Activated T-helper 9 cell treated with anti-CD3 and anti-CD28 coated beads, Interleukin-2, amount 50 U/mL, for 16 hours (primary cell): ENCODE measurements around the gene UBL4A.

Source experiments
- DNase-seq: peaks from one replicate; pipeline ENCODE4 v3.0.0-alpha.2; 2020; ENCODE audit warnings: low read depth

Gene UBL4A

DNA sequence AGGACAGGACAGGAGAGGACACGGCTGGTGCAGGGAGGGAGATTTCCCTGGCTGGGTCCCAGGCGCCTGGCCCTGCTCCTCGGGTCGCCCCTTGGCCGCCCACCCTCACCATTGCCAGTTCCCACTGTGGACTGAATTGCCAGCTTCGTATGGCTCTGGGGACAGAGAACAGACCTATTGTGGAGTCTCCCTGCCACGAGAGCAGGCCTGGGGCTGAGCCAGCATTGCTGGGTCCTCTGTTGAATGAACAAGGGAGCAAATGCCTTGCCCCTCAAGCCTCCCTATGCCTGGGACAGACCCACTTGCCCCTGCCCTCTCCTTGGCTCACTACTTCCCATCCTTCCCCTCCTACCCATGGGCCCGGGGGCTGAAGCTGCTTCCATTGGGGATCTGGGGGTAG, 24.0 kb downstream of the UBL4A start:
- no peak for DNase-seq

DNA sequence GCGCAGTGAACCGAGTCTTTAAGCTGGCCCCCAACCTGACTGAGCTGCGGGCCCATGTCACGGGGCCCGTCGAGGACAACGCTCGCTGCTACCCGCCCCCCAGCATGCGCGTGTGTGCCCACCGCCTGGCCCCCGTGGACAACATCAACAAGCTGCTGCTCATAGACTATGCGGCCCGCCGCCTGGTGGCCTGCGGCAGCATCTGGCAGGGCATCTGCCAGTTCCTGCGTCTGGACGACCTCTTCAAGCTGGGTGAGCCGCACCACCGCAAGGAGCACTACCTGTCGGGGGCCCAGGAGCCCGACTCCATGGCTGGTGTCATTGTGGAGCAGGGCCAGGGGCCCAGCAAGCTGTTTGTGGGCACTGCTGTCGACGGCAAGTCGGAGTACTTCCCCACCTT, 26.1 kb downstream of the UBL4A start:
- DNase-seq = no peak

DNA sequence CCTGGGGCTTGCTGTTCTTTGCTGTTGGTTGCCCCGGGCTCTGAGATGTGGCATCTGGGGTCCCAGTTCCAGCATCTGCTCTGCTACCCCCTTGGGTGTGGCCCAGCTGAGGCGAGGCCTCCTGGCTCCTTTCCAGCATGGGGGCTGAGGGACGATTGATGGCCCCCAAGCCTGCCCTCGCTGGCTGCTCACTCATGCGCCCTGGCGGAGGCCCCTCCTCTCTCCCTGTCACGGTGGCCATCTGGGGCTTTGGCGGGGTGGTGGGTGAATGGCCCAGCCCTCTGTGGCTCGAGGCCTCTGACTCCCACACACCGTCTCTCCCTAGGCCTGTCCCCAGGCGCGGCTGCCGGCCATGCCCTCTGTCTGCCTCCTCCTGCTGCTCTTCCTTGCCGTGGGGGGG, 26.6 kb downstream of the UBL4A start:
- no peak for DNase-seq

DNA sequence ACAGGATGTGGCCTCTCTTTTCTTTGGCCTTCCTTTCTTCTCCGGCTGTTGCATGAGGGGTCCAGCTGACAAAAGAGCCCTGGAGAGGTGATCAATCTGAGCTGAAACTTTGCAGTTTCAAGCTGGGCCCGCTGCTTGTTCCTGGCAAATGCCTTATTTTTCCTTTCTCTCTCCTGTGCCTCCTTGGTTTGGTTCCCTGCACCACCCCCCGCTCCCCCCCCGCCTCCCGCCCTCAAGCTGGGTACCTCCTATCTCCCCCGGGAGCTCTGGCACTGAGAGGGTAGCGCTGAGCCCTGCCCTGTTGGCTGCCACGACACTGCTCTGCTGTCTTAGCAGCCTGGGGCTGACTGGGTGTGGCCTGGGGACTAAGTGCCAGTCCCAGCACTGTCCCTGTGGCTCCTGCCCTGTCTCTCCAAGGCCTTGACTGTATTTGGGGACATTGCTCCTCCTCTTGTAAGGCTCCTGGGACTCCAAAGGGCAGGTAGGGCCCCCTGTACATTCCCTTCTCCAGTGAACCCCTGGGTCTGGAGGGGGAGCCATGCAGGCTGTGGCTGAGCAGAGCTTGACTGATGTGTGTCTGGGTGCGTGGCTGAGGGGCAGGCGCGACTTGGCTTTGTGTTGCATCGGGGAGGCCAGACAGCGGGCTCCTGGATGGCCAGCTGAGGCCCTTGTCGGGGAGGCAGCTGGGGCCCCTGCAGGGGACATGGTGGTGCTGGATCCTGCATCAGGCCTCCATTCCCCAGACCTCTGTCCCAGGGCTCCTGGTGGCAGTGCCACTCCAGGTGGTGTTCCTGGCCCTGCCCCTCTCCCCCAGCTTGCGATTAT, 27.2 kb downstream of the UBL4A start:
- DNase-seq = no peak

DNA sequence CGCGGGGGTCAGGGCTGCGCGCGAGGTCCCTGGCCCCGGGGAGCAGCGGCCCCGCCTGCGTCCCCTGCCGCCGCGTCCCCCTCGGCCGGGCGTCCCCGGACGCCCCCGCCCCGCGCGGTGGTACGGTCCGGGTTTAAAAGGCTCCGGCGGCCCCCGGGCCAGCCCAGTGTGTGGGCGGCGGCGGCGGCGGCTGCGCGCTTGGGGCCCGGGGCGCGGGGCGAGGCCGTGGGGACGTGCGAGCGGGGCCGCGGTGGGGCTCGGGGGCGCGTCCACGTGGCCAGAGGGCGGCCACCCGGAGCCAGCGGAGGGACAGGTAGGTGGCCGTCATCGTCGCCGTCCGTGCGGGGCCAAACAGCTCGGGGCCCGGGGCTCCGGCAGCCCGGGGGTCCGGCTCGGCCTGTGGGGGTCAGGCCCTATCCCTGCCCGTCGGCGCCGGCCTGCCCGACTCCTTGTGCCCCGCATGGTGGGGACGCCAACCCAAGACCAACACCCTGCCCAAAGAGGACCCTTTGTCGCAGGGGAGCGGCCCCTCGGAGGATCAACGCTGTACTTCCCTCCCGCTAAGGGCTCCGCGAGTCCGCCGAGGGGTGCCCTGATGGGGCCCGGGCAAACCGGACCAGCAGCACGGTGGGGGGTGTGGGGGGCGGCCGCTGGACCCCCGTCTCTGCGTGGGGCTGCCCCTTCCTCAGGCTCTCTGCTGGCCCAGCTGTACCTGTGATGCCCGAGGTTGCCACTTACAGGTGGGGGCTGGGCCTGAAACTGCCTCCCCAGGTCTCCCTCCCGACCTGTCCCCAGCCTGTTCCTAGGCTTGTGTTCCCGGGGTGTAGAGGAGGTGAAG, 28.1 kb downstream of the UBL4A start, which contains the start of gene PLXNA3:
Gene PLXNA3, plus strand, starts transcription at position 166 of the 838 bp plus-strand sequence. CDS start 1,903 bp downstream, outside the sequence.
- peak; percentile 49 for DNase-seq

DNA sequence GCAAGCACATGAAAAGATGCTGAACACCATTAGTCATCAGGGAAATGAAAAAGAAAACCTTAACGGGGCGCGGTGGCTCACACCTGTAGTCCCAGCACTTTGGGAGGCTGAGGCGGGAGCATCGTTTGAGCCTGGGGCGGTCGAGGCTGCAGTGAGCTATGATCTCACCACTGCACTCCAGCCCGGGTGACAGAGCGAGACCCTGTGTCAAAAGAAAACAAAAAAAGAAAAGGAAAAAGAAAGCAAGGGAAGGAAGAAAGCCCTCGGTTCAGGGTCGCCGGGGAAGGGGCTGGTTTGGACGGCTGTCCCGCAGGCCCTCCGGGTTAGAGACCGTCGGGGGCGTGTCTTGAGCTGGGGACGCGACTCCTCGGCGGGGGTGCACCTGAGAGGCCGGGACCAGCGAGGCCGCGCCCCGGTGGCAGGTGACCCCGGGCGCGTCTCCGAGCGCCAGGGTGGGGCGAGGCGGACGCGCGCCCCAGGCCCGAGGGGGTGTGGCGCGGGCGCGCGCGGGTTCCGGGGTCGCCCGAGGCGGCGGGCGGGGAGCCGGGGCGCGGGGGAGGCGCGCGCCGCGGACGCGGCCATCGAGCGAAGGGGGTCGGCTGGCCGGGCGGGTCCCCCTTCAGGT, 28.8 kb downstream of the UBL4A start:
- DNase-seq = peak; percentile 42

DNA sequence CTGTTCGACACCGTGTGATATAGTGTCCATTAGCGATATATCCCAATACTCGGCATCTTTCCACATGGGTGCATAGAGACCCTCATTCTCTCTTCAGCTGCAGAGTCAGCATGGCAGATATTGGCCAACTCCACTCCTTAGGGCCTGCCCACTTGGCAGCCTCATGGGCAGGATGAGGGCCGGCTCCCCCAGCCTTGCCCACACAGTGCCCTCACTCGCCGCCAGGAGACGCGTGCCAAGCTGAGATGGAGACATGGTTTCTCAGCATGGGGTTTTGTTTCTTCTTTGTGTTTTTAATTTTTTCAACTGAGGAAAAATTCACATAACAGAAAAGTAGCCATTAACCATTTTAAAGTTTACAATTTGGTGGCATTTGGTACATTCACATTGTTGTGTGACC, 33.6 kb downstream of the UBL4A start:
- no peak for DNase-seq

DNA sequence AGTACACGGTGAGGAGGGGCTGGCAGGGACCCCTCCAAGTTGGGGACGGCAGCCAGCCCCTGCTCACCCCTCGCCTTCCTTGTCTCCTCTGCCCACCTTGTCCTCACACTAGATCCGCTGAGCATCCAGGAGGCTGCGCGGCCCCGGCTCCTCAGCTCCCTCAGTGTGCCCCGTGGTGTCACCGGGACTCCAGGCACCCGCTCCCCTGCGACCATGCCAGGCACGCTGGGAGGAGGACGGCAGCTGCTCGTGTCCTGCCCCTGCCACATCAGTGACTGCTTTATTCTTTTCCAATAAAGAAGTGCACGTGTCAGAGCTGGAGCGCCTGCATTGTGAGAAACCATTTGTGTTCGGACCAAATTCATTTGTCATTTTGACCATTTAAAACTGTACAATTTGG, 36.1 kb downstream of the UBL4A start:
- no peak for DNase-seq

DNA sequence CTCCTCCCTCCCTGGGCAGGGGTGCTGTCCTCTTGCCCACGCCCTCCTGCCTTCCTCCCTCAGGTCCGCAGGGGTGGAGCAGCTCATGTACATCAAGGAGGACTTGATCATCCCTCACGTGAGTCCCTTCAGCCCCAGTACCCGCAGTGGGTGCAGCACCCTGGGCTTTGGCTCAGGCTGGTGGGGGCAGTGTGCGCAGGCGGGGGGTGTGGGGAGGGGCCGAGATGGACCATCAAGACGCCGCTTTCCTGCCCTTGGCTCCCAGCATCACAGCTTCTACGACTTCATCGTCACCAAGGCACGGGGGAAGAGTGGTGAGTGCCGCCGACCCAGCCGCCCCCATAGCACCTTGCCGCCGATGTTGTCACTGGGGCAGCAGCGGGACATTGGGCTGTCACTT, 36.8 kb downstream of the UBL4A start:
- no peak for DNase-seq

DNA sequence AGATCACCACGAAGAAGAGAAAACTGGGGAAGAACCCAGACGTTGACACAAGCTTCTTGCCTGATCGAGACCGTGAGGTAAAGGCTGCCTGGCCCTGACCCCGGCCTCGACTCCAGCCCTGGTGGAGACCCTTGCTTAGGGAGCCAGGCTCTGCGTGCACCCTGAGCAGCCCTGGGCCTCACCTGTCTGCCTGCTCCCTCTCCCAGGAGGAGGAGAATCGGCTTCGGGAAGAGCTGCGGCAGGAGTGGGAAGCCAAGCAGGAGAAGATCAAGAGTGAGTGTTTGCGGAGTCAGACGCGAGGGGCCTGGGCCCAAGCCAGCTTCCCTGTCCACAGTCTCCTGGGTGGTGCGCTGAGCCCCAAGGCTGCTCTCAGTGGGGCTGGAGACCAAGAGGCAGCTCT, 37.9 kb downstream of the UBL4A start:
- no peak for DNase-seq

DNA sequence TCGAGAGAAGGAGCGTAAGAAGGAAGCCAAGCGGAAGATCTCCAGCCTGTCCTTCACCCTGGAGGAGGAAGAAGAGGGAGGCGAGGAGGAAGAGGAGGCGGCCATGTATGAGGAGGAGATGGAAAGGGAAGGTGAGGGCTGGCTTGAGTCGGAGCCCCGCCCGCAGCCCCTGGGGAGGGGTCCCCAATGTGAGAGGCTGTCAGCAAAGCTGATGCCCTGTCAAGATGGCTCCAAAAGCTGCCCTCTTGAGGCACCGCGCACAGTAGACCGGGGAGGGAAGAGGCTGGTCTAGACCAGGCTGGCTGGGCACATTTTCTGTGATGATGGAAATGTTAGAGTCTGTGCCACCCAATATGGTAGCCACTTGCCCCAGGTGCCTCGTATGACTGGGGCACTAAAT, 40.0 kb downstream of the UBL4A start:
- DNase-seq = no peak

DNA sequence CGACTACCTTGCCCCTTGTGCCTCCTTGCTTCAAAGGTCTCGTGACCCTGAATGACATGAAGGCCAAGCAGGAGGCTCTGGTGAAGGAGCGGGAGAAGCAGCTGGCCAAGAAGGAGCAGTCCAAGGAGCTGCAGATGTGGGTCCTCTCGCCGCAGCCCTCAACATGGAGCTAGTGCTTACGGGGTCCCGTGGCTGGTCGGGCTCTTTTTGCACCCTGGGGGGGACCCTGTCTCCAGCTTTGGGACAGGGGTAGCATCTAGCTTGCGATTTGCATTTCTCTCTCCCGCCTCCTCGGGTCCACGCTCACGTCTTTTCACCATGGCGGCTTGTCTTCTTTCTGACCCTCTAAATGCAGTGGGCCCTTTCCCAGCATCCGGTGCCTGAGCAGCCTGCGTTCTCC, 40.6 kb downstream of the UBL4A start:
- no peak for DNase-seq

DNA sequence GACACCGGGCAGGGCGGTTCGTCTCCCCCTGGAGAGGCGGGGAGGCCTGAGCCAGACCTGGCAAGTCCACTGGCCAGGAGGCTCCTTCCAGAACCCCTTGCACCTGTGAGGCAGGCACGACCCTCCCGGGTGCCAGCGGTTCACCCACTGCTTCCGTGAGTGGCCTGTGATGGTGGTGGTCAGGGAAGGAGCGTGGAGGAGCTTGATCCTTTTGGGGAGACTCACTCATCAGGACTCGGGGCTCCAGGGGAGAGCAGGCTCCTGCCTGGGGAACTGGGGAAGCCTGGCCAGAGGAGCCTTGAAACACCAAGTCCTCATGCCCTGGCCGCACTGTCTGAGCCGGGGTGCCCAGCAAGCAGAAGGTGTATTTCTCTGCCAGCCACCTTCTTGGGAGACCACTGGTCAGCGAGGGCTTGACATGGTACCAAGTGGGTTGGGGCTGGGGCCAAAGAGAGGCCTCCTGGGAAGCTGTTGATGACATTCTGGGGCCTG, 41.6 kb downstream of the UBL4A start:
- no peak for DNase-seq

DNA sequence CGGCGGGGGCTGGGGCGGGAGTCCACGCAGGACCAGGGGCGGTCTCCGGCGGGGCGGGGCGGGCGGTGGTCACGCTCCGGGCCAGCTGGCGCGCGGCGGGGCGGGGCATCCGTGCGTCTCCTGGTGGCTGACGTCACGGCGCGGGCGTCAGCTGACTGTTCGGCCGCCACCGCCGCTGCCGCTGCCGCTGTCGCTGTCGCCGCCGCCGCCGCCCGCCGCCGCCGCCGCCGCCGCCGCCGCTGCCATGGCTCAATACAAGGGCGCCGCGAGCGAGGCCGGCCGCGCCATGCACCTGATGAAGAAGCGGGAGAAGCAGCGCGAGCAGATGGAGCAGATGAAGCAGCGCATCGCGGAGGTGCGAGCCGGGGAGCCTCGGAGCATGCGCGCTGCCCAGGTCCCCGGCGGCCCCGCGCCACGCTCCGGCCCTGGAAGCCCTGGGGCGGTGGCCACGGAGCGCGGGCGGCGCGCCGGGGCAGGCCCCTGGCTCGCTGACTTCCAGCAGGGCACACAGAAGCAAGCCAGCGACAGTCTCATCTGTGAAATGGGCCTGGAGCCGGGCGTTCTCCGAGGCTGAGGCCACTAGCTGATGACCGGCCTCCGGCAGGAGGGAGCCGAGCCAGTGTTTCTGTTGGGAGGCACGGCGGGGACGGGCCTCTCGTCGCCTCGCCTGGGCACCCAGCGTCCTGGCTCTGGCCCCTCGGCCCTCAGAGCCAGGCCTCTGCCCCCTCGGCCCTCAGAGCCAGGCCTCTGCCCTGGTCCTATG, 42.2 kb downstream of the UBL4A start, which contains the start of gene FAM50A:
Gene FAM50A, plus strand, starts transcription at position 150 of the 763 bp plus-strand sequence. Its CDS starts 95 bp downstream, at position 245.
- DNase-seq = peak; percentile 63

DNA sequence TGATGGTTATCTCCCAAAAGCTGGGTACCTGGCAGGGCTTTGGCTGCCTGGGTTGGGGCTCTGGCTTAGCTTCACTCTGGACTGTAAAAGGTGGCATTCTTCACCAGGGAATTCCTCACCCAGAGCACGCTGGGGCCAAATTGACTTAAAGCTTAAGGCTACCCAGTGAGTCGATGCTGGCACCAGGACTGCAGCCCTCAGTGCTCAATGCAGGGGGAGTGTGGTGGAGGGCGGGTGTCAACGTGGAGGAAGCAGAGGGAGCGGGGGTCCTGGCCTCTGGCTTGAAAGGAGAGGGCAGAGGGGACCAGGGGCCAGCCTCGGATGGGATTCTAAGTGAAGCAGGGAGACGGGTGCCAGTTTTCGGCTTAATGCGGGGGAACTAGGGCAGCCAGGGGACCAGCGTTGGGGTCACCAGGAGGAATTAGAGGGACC, 42.9 kb downstream of the UBL4A start:
- DNase-seq = no peak

DNA sequence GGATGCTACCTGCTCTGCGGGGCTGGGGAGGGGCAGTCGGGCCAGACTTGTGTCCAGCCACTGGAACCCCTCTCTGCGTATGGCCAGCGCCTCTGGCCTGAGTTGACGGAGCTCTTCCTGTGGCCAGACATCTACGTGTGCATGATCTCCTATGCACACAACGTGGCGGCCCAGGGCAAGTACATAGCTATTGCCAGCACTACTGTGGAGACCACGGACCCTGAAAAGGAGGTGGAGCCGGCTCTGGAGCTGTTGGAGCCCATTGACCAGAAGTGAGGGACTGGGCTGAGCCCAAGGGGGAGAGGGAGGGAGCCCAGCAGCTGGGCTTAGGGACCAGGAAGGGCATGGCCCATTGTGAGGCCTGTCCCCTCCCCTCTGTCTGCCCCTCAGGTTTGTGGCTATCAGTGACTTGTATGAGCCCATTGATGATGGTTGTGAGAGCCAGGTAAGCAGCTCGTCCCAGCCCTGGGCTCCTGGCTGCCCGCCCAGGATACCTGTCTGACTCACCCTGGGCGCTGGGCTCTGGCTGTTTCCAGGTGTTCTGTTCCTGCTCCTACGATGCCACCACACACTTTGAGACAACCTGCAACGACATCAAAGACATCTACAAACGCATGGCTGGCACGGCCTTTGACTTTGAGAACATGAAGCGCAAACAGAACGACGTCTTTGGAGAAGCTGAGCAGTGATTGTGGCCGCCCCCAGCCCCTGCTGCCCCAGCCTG, 44.3 kb downstream of the UBL4A start:
- DNase-seq = no peak

DNA sequence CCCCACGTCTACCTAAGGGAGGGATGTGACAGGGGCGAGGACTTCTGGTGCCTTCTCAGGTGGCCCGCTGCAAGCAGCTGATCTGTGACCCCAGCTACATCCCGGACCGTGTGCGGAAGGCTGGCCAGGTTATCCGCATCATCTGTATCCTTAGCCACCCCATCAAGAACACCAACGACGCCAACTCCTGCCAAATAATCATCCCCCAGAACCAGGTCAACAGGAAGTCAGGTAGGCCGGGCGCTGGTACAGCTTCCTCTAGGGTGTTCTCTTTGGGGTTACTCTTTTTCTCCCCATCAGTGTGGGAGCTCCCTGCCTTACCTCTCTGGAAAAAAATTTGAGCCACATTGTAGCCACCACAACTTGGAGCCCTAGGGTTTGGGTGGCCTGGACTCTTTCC, 44.9 kb downstream of the UBL4A start:
- no peak for DNase-seq

DNA sequence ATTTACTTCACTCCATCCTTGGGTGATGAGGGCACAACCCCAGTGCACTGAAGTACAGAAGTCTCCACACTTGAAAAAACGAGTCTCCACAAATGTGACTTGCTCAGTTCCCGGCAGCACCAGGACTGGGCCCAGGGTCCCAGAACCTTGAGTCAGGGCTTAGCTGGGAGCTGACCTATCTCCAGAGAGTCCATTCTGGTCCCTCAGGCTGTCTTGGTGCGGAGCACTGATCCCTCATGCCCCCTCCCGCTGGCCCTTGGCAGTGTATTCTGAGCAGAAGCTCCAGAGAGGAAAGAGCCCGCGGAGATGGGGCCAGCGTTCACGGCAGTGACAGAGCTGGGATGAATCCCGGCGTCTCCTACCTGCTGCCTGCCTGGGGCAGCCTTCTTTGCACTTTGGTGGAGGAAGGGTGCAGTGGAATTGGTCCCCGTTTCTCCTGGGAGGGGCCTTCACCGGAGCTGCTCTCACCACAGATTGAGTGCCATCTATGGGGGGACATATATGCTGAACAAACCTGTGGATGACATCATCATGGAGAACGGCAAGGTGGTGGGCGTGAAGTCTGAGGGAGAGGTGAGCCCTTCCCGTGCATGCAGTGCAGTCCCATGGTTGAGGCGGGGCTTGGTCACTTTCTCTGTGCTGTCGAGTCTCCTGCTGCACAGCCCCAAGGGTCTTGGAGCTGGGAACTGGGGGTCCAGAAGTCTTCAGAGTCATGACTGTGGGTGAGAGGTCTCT, 45.6 kb downstream of the UBL4A start:
- DNase-seq = no peak

DNA sequence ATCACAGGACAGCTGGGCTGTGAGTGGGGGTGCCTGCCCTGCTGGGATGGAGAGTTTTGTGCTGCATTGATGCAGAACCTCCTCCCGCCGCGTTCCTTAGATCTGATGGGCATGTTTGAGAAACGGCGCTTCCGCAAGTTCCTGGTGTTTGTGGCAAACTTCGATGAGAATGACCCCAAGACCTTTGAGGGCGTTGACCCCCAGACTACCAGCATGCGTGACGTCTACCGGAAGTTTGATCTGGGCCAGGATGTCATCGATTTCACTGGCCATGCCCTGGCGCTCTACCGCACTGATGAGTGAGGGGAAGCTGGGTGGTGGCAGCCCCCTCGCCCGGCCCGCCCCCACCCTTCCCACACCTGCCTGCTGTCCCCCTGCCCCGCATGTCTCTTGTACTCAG, 46.6 kb downstream of the UBL4A start:
- DNase-seq = no peak
